Inflammatory macrophage treated with lipopolysaccharide for 4 hours (primary cell): ENCODE measurements around the gene RGS11.

Experiments used
- DNase-seq: peaks from one replicate; pipeline ENCODE4 v3.0.0-alpha.2; 2020

The RGS11 gene

GRCh38 chr16:275786-276232 lies at the start of gene RGS11:
RGS11 (minus strand) TSS chr16:275944; CDS start chr16:275911, 33 bp downstream.
- no peak for DNase-seq

GRCh38 chr16:324451-325334 lies 48.9 kb upstream of the RGS11 start:
- DNase-seq = no peak

- DNase-seq = no peak
Measured at GRCh38 chr16:324201-324450, 48.4 kb upstream of the RGS11 start.

DNA sequence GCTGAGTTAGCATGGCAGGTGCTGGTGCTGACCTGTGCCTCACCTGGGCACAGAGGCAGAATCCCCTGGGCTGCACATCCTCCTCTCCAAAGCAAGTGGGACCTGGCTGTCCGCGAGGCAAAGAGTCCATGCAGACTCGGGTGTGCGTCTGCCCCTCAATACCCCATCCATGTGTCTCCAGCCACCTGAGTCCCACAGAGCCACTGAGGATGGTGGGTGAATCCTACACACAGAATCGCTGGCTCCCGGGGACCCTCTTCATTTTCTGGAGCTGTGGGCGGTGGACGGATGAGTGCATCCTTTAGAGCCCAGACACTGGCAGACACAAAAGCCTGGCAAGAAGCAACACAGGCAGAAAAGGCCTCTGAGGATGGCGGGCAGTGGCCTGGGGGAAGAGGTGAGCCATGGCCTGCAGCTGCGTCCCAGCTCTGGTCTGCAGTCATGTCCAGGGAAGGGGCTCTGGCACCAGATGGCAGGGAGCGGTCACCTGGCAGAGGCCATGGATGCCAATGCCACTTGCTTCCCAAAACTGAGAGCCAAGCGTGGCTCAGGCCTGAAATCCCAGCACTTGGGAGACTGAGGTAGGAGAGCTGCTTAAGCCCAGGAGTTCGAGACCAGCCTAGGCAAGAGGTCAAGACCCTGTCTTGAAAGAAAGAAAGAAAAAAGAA lies 46.9 kb upstream of the RGS11 start:
- no peak for DNase-seq

- DNase-seq = no peak
Measured at GRCh38 chr16:321532-321931, 45.8 kb upstream of the RGS11 start.

DNA sequence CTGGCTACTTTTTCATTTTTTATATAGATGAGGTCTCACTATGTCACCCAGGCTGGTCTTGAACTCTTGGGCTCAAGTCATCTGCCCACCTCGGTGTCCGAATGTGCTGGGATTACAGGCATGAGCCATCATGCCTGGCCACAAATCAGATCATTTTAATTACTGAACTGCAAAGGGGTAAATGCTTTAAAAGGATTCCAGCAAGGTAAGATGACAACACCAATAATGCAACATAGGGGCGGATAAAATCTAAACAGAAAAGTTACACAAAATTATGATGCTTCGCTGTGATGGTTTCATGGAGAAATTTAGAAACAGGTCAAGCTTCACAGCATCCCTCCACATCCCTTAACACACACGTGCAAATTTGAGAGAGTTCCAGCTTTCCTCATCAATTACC lies 44.5 kb upstream of the RGS11 start:
- DNase-seq = no peak

DNA sequence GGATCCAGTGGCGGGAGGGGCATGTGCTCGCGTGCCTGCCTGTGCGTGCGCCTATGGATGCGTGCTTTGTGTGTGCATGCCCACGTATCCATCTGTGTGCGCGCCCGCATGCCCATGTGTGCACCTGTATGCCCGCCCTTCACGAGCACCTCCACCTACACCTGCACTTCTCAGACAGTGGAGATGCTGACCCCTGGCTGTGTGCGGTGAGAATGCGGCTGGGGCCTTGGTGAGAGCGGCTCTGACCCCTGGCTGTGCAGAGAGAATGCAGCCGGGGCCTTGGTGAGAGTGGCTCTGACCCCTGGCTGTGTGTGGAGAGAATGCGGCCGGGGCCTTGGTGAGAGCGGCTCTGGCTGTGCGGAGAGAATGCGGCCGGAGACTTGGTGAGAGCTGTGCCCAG lies 42.9 kb upstream of the RGS11 start:
- no peak for DNase-seq

GRCh38 chr16:317583-317982 lies 41.8 kb upstream of the RGS11 start:
- DNase-seq = no peak

GRCh38 chr16:316741-317464 lies 41.2 kb upstream of the RGS11 start:
- DNase-seq = no peak

- no peak for DNase-seq
Measured at GRCh38 chr16:314795-315299, 39.1 kb upstream of the RGS11 start.

DNA sequence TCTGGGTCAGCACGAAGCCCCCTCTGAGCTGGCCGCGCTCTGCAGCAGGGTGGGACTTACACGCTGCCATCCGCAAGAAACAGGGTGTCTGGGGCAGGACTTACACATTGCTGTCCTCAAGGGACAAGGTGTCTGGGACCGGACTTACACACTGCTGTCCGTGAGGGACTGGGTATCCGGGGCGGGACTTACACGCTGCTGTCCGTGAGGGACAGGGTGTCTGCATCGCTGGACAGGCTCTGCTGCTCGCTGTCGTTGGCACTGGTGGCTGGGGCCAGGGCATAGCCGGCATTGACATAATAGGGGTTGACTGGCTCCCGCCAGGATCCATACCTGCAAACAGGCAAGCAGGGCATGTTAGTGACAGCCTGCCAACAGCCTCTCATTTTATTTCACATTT lies 38.6 kb upstream of the RGS11 start:
- no peak for DNase-seq

- no peak for DNase-seq
Measured at GRCh38 chr16:311725-312124, 36.0 kb upstream of the RGS11 start.

DNA sequence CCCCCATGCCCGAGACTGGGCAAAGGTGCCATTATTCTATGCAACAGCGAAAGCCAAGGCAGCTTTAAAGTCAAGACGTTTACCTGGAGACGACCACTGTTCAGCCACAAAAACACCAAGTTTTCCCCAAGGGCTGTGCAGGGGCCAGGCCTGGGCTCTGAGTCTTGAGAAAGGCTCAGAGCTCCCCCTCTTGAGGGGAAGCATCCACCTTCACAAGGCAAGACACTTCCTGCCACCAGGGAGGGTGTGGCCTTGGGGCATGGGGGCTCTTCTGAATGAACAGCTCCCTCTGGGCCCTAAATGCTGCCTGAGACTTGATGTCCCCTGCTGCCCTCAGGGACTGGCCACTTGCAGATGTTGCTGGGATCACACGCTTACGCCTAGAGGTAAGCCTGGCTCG lies 33.7 kb upstream of the RGS11 start:
- no peak for DNase-seq

GRCh38 chr16:307691-308312 lies 32.1 kb upstream of the RGS11 start:
- DNase-seq = no peak

- DNase-seq = no peak
Measured at GRCh38 chr16:306911-307370, 31.2 kb upstream of the RGS11 start.

- no peak for DNase-seq
Measured at GRCh38 chr16:305916-306626, 30.3 kb upstream of the RGS11 start.

DNA sequence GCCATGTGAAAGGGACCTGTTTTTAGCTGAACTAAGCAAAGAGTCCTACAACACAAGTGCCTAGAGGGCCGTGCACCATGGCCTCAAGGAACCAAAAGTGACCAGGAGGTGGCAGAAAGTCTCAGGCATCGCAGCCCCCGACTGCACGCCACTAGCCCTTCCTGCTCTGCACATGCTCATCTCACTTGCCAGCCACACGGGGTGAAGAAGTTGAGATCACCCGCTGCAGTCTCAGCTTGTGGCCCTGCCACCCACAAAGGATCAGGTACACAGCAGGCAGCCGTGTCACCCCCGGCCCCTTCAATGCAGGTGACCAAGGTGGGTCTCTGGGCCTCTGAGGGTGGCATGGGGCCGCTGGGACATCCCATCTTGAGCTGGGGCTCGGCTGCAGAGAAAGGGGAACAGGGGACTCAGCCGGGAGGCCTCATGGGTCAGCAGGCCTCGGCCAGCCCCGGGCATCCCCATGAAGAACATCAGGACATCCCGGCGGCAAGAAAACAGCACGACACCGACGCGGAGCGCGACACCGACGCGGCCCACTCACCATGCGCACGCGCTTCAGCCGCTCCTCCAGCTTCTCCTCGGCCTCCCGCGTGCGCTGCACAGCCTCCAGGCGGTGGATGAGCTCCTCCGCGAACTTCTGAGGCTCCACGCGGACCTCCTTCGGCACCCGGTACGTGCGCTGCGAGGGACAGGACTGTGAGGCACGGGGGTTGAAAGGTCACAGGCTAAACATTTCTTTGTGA lies 28.2 kb upstream of the RGS11 start:
- DNase-seq = peak; percentile 19

DNA sequence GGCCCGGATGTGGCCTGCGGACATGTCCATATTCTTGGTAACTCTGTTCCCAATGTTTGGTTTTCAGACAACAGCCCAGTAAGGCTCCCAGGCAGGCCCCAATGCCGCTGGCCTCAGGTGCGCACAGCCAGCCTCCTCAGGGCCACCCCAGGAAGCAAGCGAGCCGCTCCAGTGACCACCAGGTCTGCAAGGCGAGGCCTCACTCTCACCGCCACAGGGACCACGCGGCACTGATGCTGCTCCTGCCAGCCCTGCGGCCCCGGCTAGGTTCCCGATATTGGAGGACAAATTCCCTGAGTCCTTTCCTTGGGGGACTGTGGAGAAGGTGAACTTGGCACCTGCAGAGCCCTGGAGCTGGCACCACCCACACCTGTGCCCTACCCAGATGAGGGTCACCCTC lies 26.2 kb upstream of the RGS11 start:
- no peak for DNase-seq

GRCh38 chr16:301235-301634 lies 25.5 kb upstream of the RGS11 start:
- DNase-seq = no peak

DNA sequence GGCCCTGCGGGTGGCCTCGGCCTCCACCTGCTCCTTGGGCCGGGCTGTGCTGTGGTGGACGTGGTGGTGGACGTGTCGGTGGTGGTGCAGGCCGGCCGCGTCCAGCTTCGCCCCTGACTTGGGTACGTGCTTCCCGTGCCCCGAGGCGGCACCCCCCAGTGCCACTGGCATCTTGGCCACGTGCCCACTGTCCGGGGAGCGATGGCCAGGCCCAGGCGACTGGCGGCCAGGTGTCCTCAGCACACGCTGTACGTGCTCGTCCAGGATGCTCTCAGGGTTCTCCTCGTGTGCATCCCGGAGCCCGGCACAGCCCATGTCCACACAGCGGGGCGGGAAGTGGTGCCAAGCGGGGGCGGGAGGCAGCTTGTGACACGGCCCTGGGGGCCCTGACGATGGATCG lies 22.1 kb upstream of the RGS11 start:
- DNase-seq = no peak

DNA sequence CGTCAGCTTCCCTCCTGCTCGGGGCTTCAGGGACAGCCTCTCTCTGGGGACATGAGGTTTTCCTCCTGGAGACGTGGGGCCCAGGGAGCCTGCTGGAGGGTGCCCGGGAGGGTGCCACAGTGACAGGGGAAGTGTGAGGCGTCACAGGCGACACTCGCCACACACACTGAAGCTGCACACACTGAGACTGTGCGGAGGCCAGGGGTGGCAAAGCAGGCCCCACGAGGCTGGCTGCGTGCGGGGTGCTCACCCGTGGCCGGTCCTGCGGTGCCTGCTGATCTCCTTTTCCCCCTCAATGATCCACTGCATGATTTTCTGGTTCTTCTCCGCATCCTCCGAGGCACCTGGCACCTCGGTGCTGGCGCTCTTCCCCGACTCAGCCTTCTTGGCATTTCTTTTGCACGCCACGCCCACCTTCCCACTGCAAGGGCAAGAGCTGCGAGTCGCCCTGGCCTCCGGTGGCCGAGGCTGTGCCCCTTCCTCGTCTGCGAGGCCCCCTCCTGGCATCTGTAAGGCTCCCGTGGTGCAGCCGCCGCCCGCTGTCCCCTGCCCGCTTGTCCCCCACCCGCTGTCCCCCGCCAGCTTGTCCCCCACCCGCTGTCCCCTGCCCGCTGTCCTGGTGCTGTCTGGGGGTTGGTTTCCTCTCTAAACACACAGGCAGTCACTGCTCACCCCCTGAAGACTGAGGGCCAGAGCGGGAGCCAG lies 21.2 kb upstream of the RGS11 start:
- DNase-seq = no peak
